WI38 (cell line): ENCODE results near the gene OR10Z1.

ENCODE experiments used
- H3K4me3 ChIP-seq: 2 replicates; pipeline ENCODE4 v1.5.1; 2011; ENCODE audit warnings: low read depth, mild to moderate bottlenecking, control low read depth, low read length
- TF ChIP-seq, protein P1 (sequence below): IDR thresholded peaks from 2 replicates; pipeline ENCODE4 v1.5.1; 2012; ENCODE audit warnings: low read depth, mild to moderate bottlenecking, control low read depth, low read length

OR10Z1 gene

DNA sequence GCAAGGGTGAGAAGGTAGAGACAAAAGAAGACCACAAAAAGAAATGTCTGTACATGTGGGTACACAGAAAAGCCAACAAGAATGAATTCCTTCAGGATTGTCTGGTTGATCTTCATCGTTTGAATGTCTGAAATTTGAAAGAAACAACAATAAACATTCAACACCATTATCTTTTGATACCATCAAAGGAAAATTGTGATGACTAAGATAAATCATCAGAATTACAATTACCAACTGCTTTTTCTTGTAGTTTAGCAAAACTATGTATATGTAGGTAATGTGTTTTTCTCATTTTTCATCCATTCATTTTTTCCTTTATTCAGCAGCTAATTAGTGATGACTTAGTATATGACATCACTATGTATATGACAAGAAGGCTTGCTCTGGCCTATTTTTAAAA lies 25.3 kb upstream of the OR10Z1 start, which contains the start of gene OR10X1:
Gene OR10X1 (minus strand): TSS at position 167 of the 400 bp plus-strand sequence. CDS start 0 bp downstream, at position 167.
- no peak within 1 kb of the TSS for H3K4me3 ChIP-seq
- TF ChIP-seq, protein P1, sequence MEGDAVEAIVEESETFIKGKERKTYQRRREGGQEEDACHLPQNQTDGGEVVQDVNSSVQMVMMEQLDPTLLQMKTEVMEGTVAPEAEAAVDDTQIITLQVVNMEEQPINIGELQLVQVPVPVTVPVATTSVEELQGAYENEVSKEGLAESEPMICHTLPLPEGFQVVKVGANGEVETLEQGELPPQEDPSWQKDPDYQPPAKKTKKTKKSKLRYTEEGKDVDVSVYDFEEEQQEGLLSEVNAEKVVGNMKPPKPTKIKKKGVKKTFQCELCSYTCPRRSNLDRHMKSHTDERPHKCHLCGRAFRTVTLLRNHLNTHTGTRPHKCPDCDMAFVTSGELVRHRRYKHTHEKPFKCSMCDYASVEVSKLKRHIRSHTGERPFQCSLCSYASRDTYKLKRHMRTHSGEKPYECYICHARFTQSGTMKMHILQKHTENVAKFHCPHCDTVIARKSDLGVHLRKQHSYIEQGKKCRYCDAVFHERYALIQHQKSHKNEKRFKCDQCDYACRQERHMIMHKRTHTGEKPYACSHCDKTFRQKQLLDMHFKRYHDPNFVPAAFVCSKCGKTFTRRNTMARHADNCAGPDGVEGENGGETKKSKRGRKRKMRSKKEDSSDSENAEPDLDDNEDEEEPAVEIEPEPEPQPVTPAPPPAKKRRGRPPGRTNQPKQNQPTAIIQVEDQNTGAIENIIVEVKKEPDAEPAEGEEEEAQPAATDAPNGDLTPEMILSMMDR, result no peak

DNA sequence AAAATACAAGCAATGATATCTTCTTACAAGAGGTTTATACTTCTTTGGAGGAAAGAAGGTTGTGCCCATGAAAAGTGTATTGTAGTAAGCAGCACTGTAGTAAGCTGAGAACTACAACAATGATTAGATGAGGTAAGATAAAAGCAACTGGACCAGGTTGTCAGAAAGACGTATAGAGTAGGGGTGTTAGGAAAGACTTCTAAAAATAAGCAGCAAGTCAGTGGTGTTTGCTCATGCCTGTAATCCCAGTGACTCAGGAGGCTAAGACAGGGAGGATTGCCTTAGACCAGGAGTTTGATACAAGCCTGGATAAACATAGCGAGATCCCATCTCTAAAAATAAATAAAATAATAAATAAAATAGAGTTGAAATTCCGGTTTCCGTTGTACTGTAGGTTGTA lies 21.1 kb upstream of the OR10Z1 start:
- H3K4me3 ChIP-seq, result no peak overlapping the region
- TF ChIP-seq, protein P1, result no peak

DNA sequence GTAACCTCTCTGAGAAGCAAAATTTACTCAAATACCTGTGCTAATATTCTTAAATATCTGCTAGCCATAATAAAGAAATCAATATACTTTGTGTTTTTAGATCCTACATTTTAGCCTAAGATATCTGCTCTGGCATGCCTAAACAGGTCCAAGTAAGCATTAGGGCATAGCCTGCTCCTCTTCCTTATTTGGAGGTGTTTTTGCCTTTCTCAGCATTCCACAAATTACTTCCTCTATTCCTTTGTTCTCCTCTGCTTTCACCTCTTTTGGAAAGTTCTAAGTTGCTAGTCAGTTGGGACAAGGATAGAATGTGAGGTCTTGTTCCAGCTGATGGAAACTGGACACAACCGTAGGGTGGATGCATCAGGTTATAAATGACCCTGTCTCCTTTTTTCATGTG lies 18.1 kb upstream of the OR10Z1 start:
- TF ChIP-seq, protein P1, result no peak

DNA sequence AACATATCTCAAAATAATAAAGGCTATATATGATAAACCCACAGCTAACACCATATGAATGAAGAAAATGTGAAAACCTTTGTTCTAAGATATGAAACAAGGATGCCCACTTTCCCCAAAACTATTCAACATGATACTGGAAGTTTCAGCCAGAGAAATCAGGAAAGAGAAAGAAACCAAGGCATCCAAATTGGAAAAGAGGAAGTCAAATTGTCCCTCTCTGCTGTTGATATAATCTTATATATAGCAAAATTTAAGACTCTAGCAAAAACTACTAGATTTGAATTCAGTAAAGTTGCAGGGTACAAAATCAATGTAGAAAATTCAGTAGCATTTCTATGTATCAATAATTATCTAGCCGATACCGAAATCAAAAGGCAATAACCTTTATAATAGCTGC lies 4.3 kb upstream of the OR10Z1 start:
- no peak overlapping the region for H3K4me3 ChIP-seq
- TF ChIP-seq, protein P1, result no peak

More for the DNA sequence above, 18.1 kb upstream of the OR10Z1 start:
- H3K4me3 ChIP-seq, result no peak overlapping the region

DNA sequence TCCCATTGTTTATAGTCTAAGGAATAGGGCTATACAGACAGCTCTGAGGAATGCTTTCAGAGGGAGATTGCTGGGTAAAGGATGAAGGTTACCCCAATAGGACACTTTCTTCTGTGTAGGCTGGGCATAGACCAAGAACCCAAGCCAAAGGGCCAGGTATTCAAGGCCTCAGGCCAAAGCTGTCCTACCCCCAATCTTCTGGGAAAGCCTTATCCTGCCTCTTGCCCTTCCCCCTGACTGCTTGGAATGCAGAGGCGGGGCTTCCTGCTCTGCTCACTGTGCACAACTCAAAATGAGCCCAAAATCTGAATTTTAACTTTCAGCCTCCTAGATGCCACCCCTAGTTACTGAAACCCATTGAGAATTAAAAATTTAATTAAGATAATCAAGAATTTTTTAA lies 2.2 kb downstream of the OR10Z1 start:
- H3K4me3 ChIP-seq, result no peak overlapping the region

DNA sequence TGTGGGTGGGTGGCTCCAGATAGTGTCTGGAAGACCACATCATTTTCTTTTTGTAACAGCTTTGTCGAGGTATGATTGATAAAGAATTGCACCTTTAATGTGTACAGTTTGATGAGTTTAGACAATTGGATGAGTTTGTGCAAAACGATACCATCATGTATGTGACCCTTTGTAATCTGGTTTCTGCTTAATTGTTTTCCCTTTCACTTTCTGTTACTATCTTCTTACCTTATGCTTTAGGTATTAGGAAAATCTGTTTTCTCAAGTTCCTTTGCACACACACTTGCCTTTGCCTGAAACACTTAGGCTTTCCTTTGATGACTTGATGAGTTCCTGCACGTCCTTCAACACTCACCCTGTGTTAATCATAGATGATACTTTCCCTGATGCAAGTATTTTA lies 6.8 kb downstream of the OR10Z1 start:
- no peak overlapping the region for H3K4me3 ChIP-seq
- TF ChIP-seq, protein P1, result no peak

More for the DNA sequence above, 2.2 kb downstream of the OR10Z1 start:
- TF ChIP-seq, protein P1, result no peak

DNA sequence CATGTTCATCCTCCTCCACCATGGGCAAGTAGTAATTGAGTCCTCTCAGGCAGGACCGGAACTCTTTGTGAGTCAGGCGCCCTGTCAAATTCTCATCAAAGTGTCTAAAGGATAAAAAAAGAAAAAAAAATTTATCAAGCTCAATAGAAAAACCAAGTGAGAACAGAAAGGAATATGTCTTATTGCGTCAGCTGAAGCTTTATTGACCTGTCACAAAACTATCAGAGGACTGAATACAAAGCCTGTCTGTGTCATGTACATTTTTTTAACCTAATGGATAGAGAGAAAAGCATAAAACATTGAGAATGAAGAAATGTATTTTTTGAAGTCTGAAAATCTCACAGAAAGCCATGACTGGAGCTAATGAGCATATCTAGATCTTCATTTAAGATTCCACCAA lies 8.7 kb downstream of the OR10Z1 start:
- no peak overlapping the region for H3K4me3 ChIP-seq
- TF ChIP-seq, protein P1, result no peak
